HEK293T (cell line): ENCODE results near the gene AGPAT3.
"Not testable (repeated sequence)": the region's sequence is repeated elsewhere in the genome, so short reads cannot be mapped to it uniquely, and the experiment has no call there.

Experiments
- CTCF ChIA-PET: fragments of 350-600 bp; formaldehyde crosslinking; extraction: SDS; loops from one replicate; lab custom pipeline; 2021; ENCODE audit warnings: antibody characterized with exemption, inconsistent platforms; lab: Yijun Ruan, JAX
- POLR2A ChIA-PET: fragments of 350-600 bp; formaldehyde crosslinking; extraction: SDS; loops from one replicate; lab custom pipeline; 2020; ENCODE audit warnings: antibody characterized with exemption, inconsistent platforms; lab: Yijun Ruan, JAX
- DNase-seq: peaks from one replicate; pipeline ENCODE4 v3.0.0; 2012; ENCODE audit warnings: mixed read lengths; ENCODE audit errors: extremely low spot score
- ARNT ChIP-seq: fragments of 450-650 bp; IDR thresholded peaks from 2 replicates; pipeline ENCODE4 v1.6.1; 2017; ENCODE audit warnings: mild to moderate bottlenecking
- BHLHE40 ChIP-seq: fragments of 450-650 bp; IDR thresholded peaks from 2 replicates; pipeline ENCODE4 v1.6.1; 2016; ENCODE audit warnings: mild to moderate bottlenecking, moderate library complexity, borderline replicate concordance
- CTBP1 ChIP-seq: fragments of 450-650 bp; IDR thresholded peaks from 2 replicates; pipeline ENCODE4 v1.6.1; 2016; ENCODE audit warnings: borderline replicate concordance
- ELF4 ChIP-seq: fragments of 450-650 bp; IDR thresholded peaks from 2 replicates; pipeline ENCODE4 v1.6.1; 2017; ENCODE audit warnings: antibody characterized with exemption
- FOXA1 ChIP-seq: fragments of 450-650 bp; IDR thresholded peaks from 2 replicates; pipeline ENCODE4 v1.6.1; 2016; ENCODE audit warnings: mild to moderate bottlenecking
- FOXK2 ChIP-seq: fragments of 450-650 bp; IDR thresholded peaks from 2 replicates; pipeline ENCODE4 v1.6.1; 2016; ENCODE audit warnings: mild to moderate bottlenecking
- FOXM1 ChIP-seq: fragments of 450-650 bp; IDR thresholded peaks from 2 replicates; pipeline ENCODE4 v1.6.1; 2017; ENCODE audit warnings: mild to moderate bottlenecking, borderline replicate concordance
- HDGF ChIP-seq: fragments of 450-650 bp; IDR thresholded peaks from 2 replicates; pipeline ENCODE4 v1.6.1; 2017; ENCODE audit warnings: antibody characterized with exemption, borderline replicate concordance
- L3MBTL2 ChIP-seq: fragments of 450-650 bp; conservative IDR thresholded peaks from 2 replicates; pipeline ENCODE4 v1.6.1; 2016; ENCODE audit warnings: mild to moderate bottlenecking
- LEF1 ChIP-seq: fragments of 450-650 bp; IDR thresholded peaks from 2 replicates; pipeline ENCODE4 v1.6.1; 2017; ENCODE audit warnings: mild to moderate bottlenecking, borderline replicate concordance
- NFRKB ChIP-seq: fragments of 450-650 bp; IDR thresholded peaks from 2 replicates; pipeline ENCODE4 v1.6.1; 2016; ENCODE audit warnings: mild to moderate bottlenecking, moderate library complexity
- SP1 ChIP-seq: fragments of 450-650 bp; IDR thresholded peaks from 2 replicates; pipeline ENCODE4 v1.6.1; 2017
- SUZ12 ChIP-seq: fragments of 450-650 bp; IDR thresholded peaks from 2 replicates; pipeline ENCODE4 v1.6.1; 2016; ENCODE audit warnings: mild to moderate bottlenecking
- TARDBP ChIP-seq: fragments of 450-650 bp; IDR thresholded peaks from 2 replicates; pipeline ENCODE4 v1.6.1; 2016
- ZNF384 ChIP-seq: fragments of 450-650 bp; IDR thresholded peaks from 2 replicates; pipeline ENCODE4 v1.6.1; 2016
- TF ChIP-seq, protein P1 (sequence below): fragments of 450-650 bp; IDR thresholded peaks from 2 replicates; pipeline ENCODE4 v1.6.1; 2016

The AGPAT3 gene

DNA sequence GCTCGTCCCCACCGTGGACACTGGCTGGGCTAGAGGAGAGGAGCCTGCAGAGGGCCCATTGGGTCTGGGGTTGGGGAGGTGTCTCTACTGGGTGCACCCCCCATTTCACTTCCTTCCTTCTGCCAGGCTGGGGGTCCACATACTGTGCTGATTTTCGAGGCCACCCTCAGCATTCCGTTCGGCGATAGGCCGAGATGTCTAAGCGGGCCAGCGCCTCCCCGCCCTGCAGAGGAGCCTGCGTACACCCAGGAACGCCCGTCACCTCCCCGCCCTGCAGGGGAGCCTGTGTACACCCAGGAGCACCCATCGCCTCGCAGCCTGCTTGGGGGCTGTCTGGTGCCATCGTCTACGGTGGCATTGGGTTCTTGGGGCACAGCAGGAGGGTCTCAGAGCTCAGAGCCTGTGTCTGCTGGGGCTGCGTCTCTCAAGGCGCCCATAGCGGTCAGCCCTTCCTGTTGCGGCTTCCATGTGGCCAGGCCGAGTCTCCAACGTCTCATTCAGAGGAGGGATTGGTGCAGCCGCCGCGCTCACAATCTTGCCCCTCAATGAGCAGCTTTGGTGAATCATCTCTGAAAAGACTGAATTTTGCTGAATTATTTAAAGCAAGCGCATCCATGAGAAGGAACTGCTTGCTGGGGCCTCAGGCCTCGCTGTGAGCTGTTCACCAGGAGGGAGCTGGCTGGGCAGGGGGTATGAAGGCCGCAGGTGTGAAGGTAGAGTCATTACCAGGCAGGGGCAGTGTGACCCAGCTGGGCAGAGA is 30.7 kb upstream of the AGPAT3 start:
- POLR2A ChIA-PET = no interaction called here
- DNase-seq = no peak
- CTCF ChIA-PET = no interaction called here
- TF ChIP-seq TARDBP = no peak
- no peak for TF ChIP-seq SUZ12
- TF ChIP-seq NFRKB = no peak
- TF ChIP-seq, protein P1, sequence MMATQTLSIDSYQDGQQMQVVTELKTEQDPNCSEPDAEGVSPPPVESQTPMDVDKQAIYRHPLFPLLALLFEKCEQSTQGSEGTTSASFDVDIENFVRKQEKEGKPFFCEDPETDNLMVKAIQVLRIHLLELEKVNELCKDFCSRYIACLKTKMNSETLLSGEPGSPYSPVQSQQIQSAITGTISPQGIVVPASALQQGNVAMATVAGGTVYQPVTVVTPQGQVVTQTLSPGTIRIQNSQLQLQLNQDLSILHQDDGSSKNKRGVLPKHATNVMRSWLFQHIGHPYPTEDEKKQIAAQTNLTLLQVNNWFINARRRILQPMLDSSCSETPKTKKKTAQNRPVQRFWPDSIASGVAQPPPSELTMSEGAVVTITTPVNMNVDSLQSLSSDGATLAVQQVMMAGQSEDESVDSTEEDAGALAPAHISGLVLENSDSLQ = no peak
- TF ChIP-seq ZNF384 = no peak
- TF ChIP-seq L3MBTL2 = no peak
- TF ChIP-seq FOXK2 = no peak
- TF ChIP-seq SP1 = no peak
- TF ChIP-seq ELF4 = no peak
- no peak for TF ChIP-seq FOXA1
- no peak for TF ChIP-seq HDGF
- TF ChIP-seq ARNT = no peak
- no peak for TF ChIP-seq LEF1
- no peak for TF ChIP-seq FOXM1
- TF ChIP-seq BHLHE40 = no peak
- no peak for TF ChIP-seq CTBP1

GRCh38 chr21:43835050-43835449 is 30.0 kb upstream of the AGPAT3 start:
- TF ChIP-seq FOXK2 = no peak
- no peak for TF ChIP-seq NFRKB
- no peak for TF ChIP-seq HDGF
- no peak for TF ChIP-seq ELF4
- no peak for TF ChIP-seq ZNF384
- TF ChIP-seq CTBP1 = no peak
- no peak for TF ChIP-seq TARDBP
- POLR2A ChIA-PET = no interaction called here
- CTCF ChIA-PET = no interaction called here
- no peak for DNase-seq

- ChIA-PET POLR2A (no interaction called here), CTCF (no interaction called here)
- TF ChIP-seq NFRKB = no peak
- no peak for TF ChIP-seq HDGF
- no peak for TF ChIP-seq L3MBTL2
- TF ChIP-seq LEF1 = no peak
- TF ChIP-seq FOXA1 = no peak
- TF ChIP-seq SUZ12 = no peak
- no peak for TF ChIP-seq FOXK2
- no peak for TF ChIP-seq ARNT
- no peak for TF ChIP-seq TARDBP
- TF ChIP-seq CTBP1 = no peak
- no peak for TF ChIP-seq BHLHE40
- no peak for TF ChIP-seq ZNF384
- TF ChIP-seq, protein P1 = no peak
- TF ChIP-seq FOXM1 = no peak
- TF ChIP-seq ELF4 = no peak
- no peak for TF ChIP-seq SP1
- DNase-seq = no peak
Observed at GRCh38 chr21:43835861-43836260, 29.2 kb upstream of the AGPAT3 start.

- DNase-seq = no peak
- POLR2A ChIA-PET = no interaction called here
- no peak for TF ChIP-seq L3MBTL2
- CTCF ChIA-PET = no interaction called here
Observed at GRCh38 chr21:43836616-43837015, 28.4 kb upstream of the AGPAT3 start.

DNA sequence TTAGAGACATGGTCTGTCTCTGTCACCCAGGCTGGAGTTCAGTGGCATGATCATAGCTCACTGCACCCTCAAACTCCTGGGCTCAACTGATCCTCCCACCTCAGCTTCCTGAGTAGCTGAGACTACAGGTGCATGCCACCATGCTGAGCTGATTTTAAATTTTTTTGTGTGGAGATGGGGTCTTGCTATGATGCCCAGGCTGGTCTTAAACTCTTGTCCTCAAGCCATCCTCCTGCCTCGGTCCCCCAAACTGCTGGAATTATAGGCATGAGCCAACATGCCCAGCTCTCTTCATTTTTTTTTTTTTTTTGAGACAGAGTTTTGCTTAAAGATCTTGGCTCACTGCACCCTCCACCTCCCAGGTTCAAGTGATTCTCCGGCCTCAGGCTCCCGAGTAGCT is 24.8 kb upstream of the AGPAT3 start:
- ChIA-PET POLR2A (no interaction called here), CTCF (no interaction called here)
- DNase-seq = no peak
- TF ChIP-seq FOXM1 (no peak), L3MBTL2 (no peak), HDGF (no peak), CTBP1 (no peak), ELF4 (no peak)

DNA sequence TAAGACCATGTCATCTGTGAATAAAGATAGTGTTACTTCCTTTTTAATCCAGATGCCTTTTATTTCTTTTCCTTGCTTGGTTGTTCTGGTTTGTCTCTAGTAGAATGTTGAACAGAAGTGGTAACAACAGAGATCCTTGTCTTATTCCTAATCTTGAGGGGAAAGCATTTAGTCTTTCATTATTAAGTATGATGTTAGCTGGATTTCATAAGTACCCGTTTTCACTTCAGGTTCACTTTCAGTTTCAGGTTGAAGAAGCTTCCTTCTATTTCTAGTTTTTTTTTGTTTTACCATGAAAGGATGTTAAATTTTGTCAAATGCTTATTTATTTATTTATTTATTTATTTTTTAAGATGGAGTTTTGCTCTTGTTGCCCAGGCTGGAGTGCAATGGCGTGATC is 22.3 kb upstream of the AGPAT3 start:
- ChIA-PET POLR2A (no interaction called here), CTCF (no interaction called here)
- TF ChIP-seq CTBP1 (no peak), L3MBTL2 (no peak), FOXM1 (no peak), TARDBP (no peak), BHLHE40 (no peak)
- TF ChIP-seq, protein P1 = no peak
- DNase-seq = no peak

- DNase-seq, POLR2A ChIA-PET: not testable (repeated sequence)
- CTCF ChIA-PET = interaction anchor here (0.6 kb wide), 1 partner anchor 38 kb away, joined by 3 read pairs; no protein-coding TSS in a partner anchor
Observed at GRCh38 chr21:43844906-43845305, 20.1 kb upstream of the AGPAT3 start.
